ENCODE data around the gene DTNA.

Gene DTNA

GRCh38 chr18:34803877-34804400 is 93.8 kb downstream of the DTNA start:
- Histone ChIP-seq H3K27ac (no peak overlapping the region), H3K4me2 (no peak overlapping the region)

GRCh38 chr18:34805103-34805877 is 95.2 kb downstream of the DTNA start:
- TF ChIP-seq Cebpa-rat (IDR thresholded peaks at IDR 0.05) = no peak
- no peaks in the 10 kb centered on the region for H3K4me1 ChIP-seq
- no peak overlapping the region for H3K4me2 ChIP-seq
- H3K9me3 ChIP-seq = no peaks in the 10 kb centered on the region
- H3K4me3 ChIP-seq = no peak overlapping the region
- H3K36me3 ChIP-seq = no peaks in the 10 kb centered on the region
- no peak overlapping the region for H3K27ac ChIP-seq
- H4K20me1 ChIP-seq = no peaks in the 10 kb centered on the region
- H3K9ac ChIP-seq = no peak overlapping the region
- H3K27me3 ChIP-seq = no peaks in the 10 kb centered on the region

More at GRCh38 chr18:34803877-34804400, 93.8 kb downstream of the DTNA start:
- Histone ChIP-seq H3K9ac (no peak overlapping the region), H3K36me3 (no peaks in the 10 kb centered on the region), H3K27me3 (no peaks in the 10 kb centered on the region), H3K4me3 (no peak overlapping the region), H4K20me1 (no peaks in the 10 kb centered on the region), H3K4me1 (no peaks in the 10 kb centered on the region), H3K9me3 (no peaks in the 10 kb centered on the region)
- TF ChIP-seq Cebpa-rat (IDR thresholded peaks at IDR 0.05) = no peak

GRCh38 chr18:34805878-34806351 is 95.8 kb downstream of the DTNA start:
- no peaks in the 10 kb centered on the region for H3K36me3 ChIP-seq
- no peak for TF ChIP-seq Cebpa-rat (IDR thresholded peaks at IDR 0.05)
- H3K27ac ChIP-seq = no peak overlapping the region
- H3K4me3 ChIP-seq = no peak overlapping the region
- no peaks in the 10 kb centered on the region for H3K9me3 ChIP-seq
- H3K4me1 ChIP-seq = no peaks in the 10 kb centered on the region
- no peaks in the 10 kb centered on the region for H4K20me1 ChIP-seq
- H3K9ac ChIP-seq = no peak overlapping the region
- no peak overlapping the region for H3K4me2 ChIP-seq
- H3K27me3 ChIP-seq = no peaks in the 10 kb centered on the region

- TF ChIP-seq Cebpa-rat (IDR thresholded peaks at IDR 0.05) = no peak
- Histone ChIP-seq H3K4me1 (no peaks in the 10 kb centered on the region), H3K9me3 (no peaks in the 10 kb centered on the region), H3K27ac (no peak overlapping the region), H3K27me3 (no peaks in the 10 kb centered on the region), H3K4me2 (no peak overlapping the region), H3K36me3 (no peaks in the 10 kb centered on the region), H3K4me3 (no peak overlapping the region), H4K20me1 (no peaks in the 10 kb centered on the region), H3K9ac (no peak overlapping the region)
These were observed 96.4 kb downstream of the DTNA start for GRCh38 chr18:34806527-34806926.

- TF ChIP-seq Cebpa-rat (IDR thresholded peaks at IDR 0.05) = no peak
- H3K4me1 ChIP-seq = no peaks in the 10 kb centered on the region
- H3K4me2 ChIP-seq = no peak overlapping the region
- H3K9me3 ChIP-seq = no peaks in the 10 kb centered on the region
- no peaks in the 10 kb centered on the region for H4K20me1 ChIP-seq
- H3K4me3 ChIP-seq = no peak overlapping the region
- no peak overlapping the region for H3K9ac ChIP-seq
- H3K27me3 ChIP-seq = no peaks in the 10 kb centered on the region
- no peak overlapping the region for H3K27ac ChIP-seq
- H3K36me3 ChIP-seq = no peaks in the 10 kb centered on the region
These were observed 97.2 kb downstream of the DTNA start for GRCh38 chr18:34807106-34807796.

GRCh38 chr18:34808389-34808788 is 98.3 kb downstream of the DTNA start:
- Histone ChIP-seq H3K9me3 (no peaks in the 10 kb centered on the region), H3K4me3 (no peak overlapping the region), H3K27ac (no peak overlapping the region), H3K36me3 (no peaks in the 10 kb centered on the region), H3K4me2 (no peak overlapping the region), H3K9ac (no peak overlapping the region), H3K4me1 (no peaks in the 10 kb centered on the region), H4K20me1 (no peaks in the 10 kb centered on the region), H3K27me3 (no peaks in the 10 kb centered on the region)
- TF ChIP-seq Cebpa-rat (IDR thresholded peaks at IDR 0.05) = no peak

- no peaks in the 10 kb centered on the region for H3K36me3 ChIP-seq
- H3K9me3 ChIP-seq = no peaks in the 10 kb centered on the region
- no peaks in the 10 kb centered on the region for H3K27me3 ChIP-seq
- no peak for TF ChIP-seq Cebpa-rat (IDR thresholded peaks at IDR 0.05)
- H3K9ac ChIP-seq = no peak overlapping the region
- no peaks in the 10 kb centered on the region for H3K4me1 ChIP-seq
- H3K4me2 ChIP-seq = no peak overlapping the region
- H3K4me3 ChIP-seq = no peak overlapping the region
- H4K20me1 ChIP-seq = no peaks in the 10 kb centered on the region
- H3K27ac ChIP-seq = no peak overlapping the region
These were observed 99.5 kb downstream of the DTNA start for GRCh38 chr18:34809451-34810072.

- TF ChIP-seq Cebpa-rat (IDR thresholded peaks at IDR 0.05) = no peak
- H3K4me2 ChIP-seq = no peak overlapping the region
- H4K20me1 ChIP-seq = no peaks in the 10 kb centered on the region
- no peaks in the 10 kb centered on the region for H3K9me3 ChIP-seq
- no peak overlapping the region for H3K4me3 ChIP-seq
- no peak overlapping the region for H3K9ac ChIP-seq
- no peak overlapping the region for H3K27ac ChIP-seq
- no peaks in the 10 kb centered on the region for H3K4me1 ChIP-seq
- H3K27me3 ChIP-seq = no peaks in the 10 kb centered on the region
- H3K36me3 ChIP-seq = no peaks in the 10 kb centered on the region
These were observed 106.1 kb downstream of the DTNA start for GRCh38 chr18:34816183-34816582.

GRCh38 chr18:34817636-34818035 is 107.5 kb downstream of the DTNA start:
- Histone ChIP-seq H4K20me1 (no peaks in the 10 kb centered on the region), H3K27ac (no peak overlapping the region), H3K27me3 (no peaks in the 10 kb centered on the region), H3K4me3 (no peak overlapping the region), H3K4me2 (no peak overlapping the region), H3K9ac (no peak overlapping the region), H3K4me1 (peaks cover 10% of the 10 kb centered on the region), H3K9me3 (no peaks in the 10 kb centered on the region), H3K36me3 (no peaks in the 10 kb centered on the region)
- TF ChIP-seq Cebpa-rat (IDR thresholded peaks at IDR 0.05) = no peak

- peaks cover 10% of the 10 kb centered on the region for H3K4me1 ChIP-seq
- H3K36me3 ChIP-seq = no peaks in the 10 kb centered on the region
- no peaks in the 10 kb centered on the region for H4K20me1 ChIP-seq
- TF ChIP-seq Cebpa-rat (IDR thresholded peaks at IDR 0.05) = no peak
- H3K27me3 ChIP-seq = no peaks in the 10 kb centered on the region
- H3K4me2 ChIP-seq = no peak overlapping the region
- H3K27ac ChIP-seq = no peak overlapping the region
- H3K9me3 ChIP-seq = no peaks in the 10 kb centered on the region
- H3K4me3 ChIP-seq = no peak overlapping the region
- H3K9ac ChIP-seq = no peak overlapping the region
These were observed 108.0 kb downstream of the DTNA start for GRCh38 chr18:34818064-34818463.

Data from BLaER1 (cell line).